Measurements from ENCODE around the gene SYTL1.

GRCh38 chr1:27303509-27303908 is 38.3 kb upstream of the SYTL1 start:
- TF ChIP-seq CTCF (IDR thresholded peaks at IDR 0.05) (no peak), POLR2A (IDR thresholded peaks at IDR 0.05) (no peak)

Measured in adrenal gland (tissue), 5 donors.